Measurements from ENCODE around the gene INS. TPM values are rescaled to one million over a fixed set of nuclear protein-coding genes. Genes with fewer than 3 reads are reported as not detected.

Gene INS
- total and polyA plus RNA-seq, 2 of the 8 experiments (the other 6 are each of a cell fraction or from before 2014, with no cell fraction given): not detected

- Histone ChIP-seq H4K8ac (ENCODE audit: extremely low read depth, insufficient read depth, low read length) (no peak overlapping the region), H3K27ac (ENCODE audit: low read depth, low read length) (no peak overlapping the region), H2AK5ac (ENCODE audit: low read depth, low read length) (no peak overlapping the region), H4K20me1 (replicated peaks in 1 of 2; ENCODE audit: control insufficient read depth in 1 of 2, insufficient read depth in 2 of 2, low read length in 2 of 2) (no peaks in the 10 kb centered on the region), H3K23ac (ENCODE audit: insufficient read length) (no peak overlapping the region), H3K56ac (replicated peaks; ENCODE audit: insufficient read length, low read depth, low read length) (no peak overlapping the region), H3K4me3 (ENCODE audit: extremely low read depth in 1 of 4, insufficient read depth in 2 of 4, low read depth in 3 of 4, low read length in 4 of 4) (no peak overlapping the region), H3K23me2 (ENCODE audit: low read depth, low read length) (no peaks in the 10 kb centered on the region), H4K91ac (replicated peaks; ENCODE audit: insufficient read length, low read length) (no peak overlapping the region), H3K36me3 (ENCODE audit: control insufficient read depth in 2 of 4, insufficient read depth in 4 of 4, low read length in 3 of 4) (no peaks in the 10 kb centered on the region), H3K9me3 (ENCODE audit: insufficient read depth in 2 of 2, low read depth in 1 of 2, low read length in 1 of 2) (no peaks in the 10 kb centered on the region), H2AFZ (ENCODE audit: low read length) (no peak overlapping the region), H3K18ac (ENCODE audit: extremely low read depth, low read length) (no peak overlapping the region), H2BK12ac (ENCODE audit: low read depth, low read length) (no peak overlapping the region), H3K14ac (ENCODE audit: insufficient read length) (no peak overlapping the region), H3K4me1 (replicated peaks in 1 of 4; ENCODE audit: control insufficient read depth in 3 of 4, insufficient read depth in 4 of 4, low read length in 3 of 4) (peaks cover 0 to 7% (median 5%) of the 10 kb centered on the region in 4 experiments; a peak in 5 of 7 replicates), H3K4ac (replicated peaks; ENCODE audit: insufficient read length, low read depth, low read length) (no peak overlapping the region), H2BK120ac (replicated peaks; ENCODE audit: low read depth, low read length) (no peak overlapping the region), H2BK5ac (ENCODE audit: low read depth, low read length) (no peak overlapping the region), H3K79me2 (ENCODE audit: control insufficient read depth in 1 of 2, insufficient read depth in 2 of 2, low read length in 2 of 2) (no peaks in the 10 kb centered on the region), H4K5ac (ENCODE audit: insufficient read length, low read depth, low read length) (no peak overlapping the region), H2BK20ac (ENCODE audit: low read length) (no peak overlapping the region), H3K9ac (replicated peaks in 1 of 4; ENCODE audit: extremely low read depth in 1 of 4, low read depth in 3 of 4, low read length in 3 of 4) (no peak overlapping the region), H3K79me1 (ENCODE audit: low read depth, low read length) (no peaks in the 10 kb centered on the region), H2BK15ac (ENCODE audit: low read length) (no peak overlapping the region), H3K27me3 (replicated peaks in 1 of 4; ENCODE audit: control insufficient read depth in 3 of 4, extremely low read depth in 1 of 4, insufficient read depth in 3 of 4, low read length in 3 of 4) (peaks cover 39 to 57% (median 53%) of the 10 kb centered on the region in 4 experiments), H3K4me2 (ENCODE audit: insufficient read depth in 1 of 2, low read depth in 2 of 2, low read length in 2 of 2) (no peak overlapping the region)
- no peak for DNase-seq (ENCODE audit: low read depth in 1 of 2, low spot score in 2 of 2)
- ChIA-PET POLR2A (ENCODE audit: partially characterized antibody) (interaction anchor here (0.6 to 1.2 kb wide), 5 partner anchors 113 to 292 kb away, joined by 3 to 4 read pairs (median 3); no protein-coding TSS in a partner anchor), CTCF (ENCODE audit: partially characterized antibody) (interaction anchor here (0.7 to 18.5 kb wide), 45 partner anchors 12 to 686 kb away, joined by 3 to 551 read pairs (median 27); partner anchors contain the start of genes H19, IGF2, INS and LSP1)
- no peak for FAIRE-seq
- WGBS, 2 experiments (ENCODE audit: extremely low coverage in 1 of 2, insufficient coverage in 1 of 2, insufficient read length in 1 of 2, insufficient replicate concordance in 2 of 2, low coverage in 1 of 2, low lambda C conversion rate in 2 of 2, missing lambda C conversion rate in 1 of 2): 81% methylated on average over 6 of the region's 8 CpGs; no CpG with 5 or more reads in 1 of the 2 experiments
- TF ChIP-seq SP1 (IDR thresholded peaks at IDR 0.05; ENCODE audit: low read depth, low read length): no peak
Observed at GRCh38 chr11:2149460-2149859, 11.5 kb downstream of the INS start.

Data from H1 (cell line).